Ovary (tissue), 9 donors: ENCODE data around the gene IL17REL. TPM values are rescaled to one million over a fixed set of nuclear protein-coding genes. Genes with fewer than 3 reads are reported as not detected.
A peak's percentile ranks its signal among the peaks of the same experiment; 100 is the strongest.

Experiments used
- DNase-seq, 5 donors: peaks; one replicate each; pipeline ENCODE4 v3.0.0-alpha.2; 2019 to 2020
- H3K27ac ChIP-seq, 2 donors: fragments of 200-600 bp; one replicate each; pipeline versions ENCODE4 v1.5.1 to v1.8.0; 2019 to 2022
- H3K27me3 ChIP-seq: fragments of 200-600 bp; one replicate; pipeline ENCODE4 v1.8.0; 2022
- H3K36me3 ChIP-seq: fragments of 200-600 bp; sonication (generic); one replicate; pipeline ENCODE4 v1.5.1; 2019
- H3K4me1 ChIP-seq: one replicate; pipeline ENCODE4 v1.8.1; 2013; ENCODE audit warnings: mild to moderate bottlenecking, moderate library complexity; ENCODE audit not compliant: insufficient read depth
- H3K4me3 ChIP-seq: fragments of 200-600 bp; sonication (generic); one replicate; pipeline ENCODE4 v1.5.1; 2017
- H3K9me3 ChIP-seq, 2 donors: fragments of 200-600 bp in 1 of 2; sonication (generic) in 1 of 2; one replicate each; pipeline versions ENCODE4 v1.5.1 to v1.8.1; 2013 to 2019; ENCODE audit warnings: mild to moderate bottlenecking in 1 of 2, moderate library complexity in 1 of 2
- EP300 ChIP-seq: sonication (generic); formaldehyde crosslinking; IDR thresholded peaks from one replicate; pipeline ENCODE4 v1.6.1; 2017; ENCODE audit warnings: antibody characterized with exemption
- POLR2A ChIP-seq: fragments of 450-650 bp; IDR thresholded peaks from one replicate; pipeline ENCODE4 v1.6.1; 2017; ENCODE audit warnings: antibody characterized with exemption, mild to moderate bottlenecking, moderate library complexity
- WGBS, 3 donors: extraction: QIAGEN DNeasy Blood & Tissue Kit in 1 of 3; methylation state at CpG; one replicate each; pipeline versions ENCODE4 v1.1.5 to v1.1.7; 2013 to 2017; 5-methylcytosine and 5-hydroxymethylcytosine counted together
- intact Hi-C, 4 donors: fragments of 100-400 bp; cut with DNase I; formaldehyde crosslinking; loops; one replicate each; pipeline versions ENCODE4 v1.11.0 to v1.15.1; 2022 to 2023
- polyA plus RNA-seq, 2 donors: library from polyadenylated mRNA; stranded (reverse); fragments of 200-250 nt in 1 of 2; fragments of 350-450 nt in 1 of 2; fragmentation: Illumina TruSeq in 1 of 2; extraction: RNeasy Lipid Tissue Mini Kit (QIAGEN cat#74804) in 1 of 2; gene quantifications; one replicate each; pipeline ENCODE4 v1.2.3, GENCODE V29; 2013 to 2014
- total RNA-seq, 7 donors: library from RNA; depleted of rRNA in 2 of 7; stranded (reverse); fragments of >200 nt in 2 of 7; fragmentation: NEBNext Ultra II Directional in 3 of 7; extraction: Animal tissue kit (Norgen Biotek cat#: 25700) in 3 of 7; gene quantifications; one replicate each; pipeline versions ENCODE4 v1.1.0 to v1.2.4, GENCODE V29; 2016 to 2023
- TF ChIP-seq, protein P1 (sequence below), 3 donors: fragments of 450-650 bp in 2 of 3; fragments of 200-600 bp in 1 of 3; IDR thresholded peaks; one replicate each; pipeline versions ENCODE4 v1.5.1 to v1.8.0; 2016 to 2022; ENCODE audit warnings: antibody characterized with exemption in 3 of 3, mild to moderate bottlenecking in 1 of 3
- donor health status: DM: no; HTN: no; CAD: no; lungs with moderate emphysema.
- donor health status: DM: no; HTN: no; CAD: no.
- donor health status: Bipolar disorder and iron deficiency.
- donor health status: DM: yes; HTN: yes; CAD: no.
- donor health status: DM: no; HTN: no; CAD: no.
- donor health status: DM: yes; HTN: yes; CAD: no.

Gene IL17REL
- total and polyA plus RNA-seq, 9 donors = 0.05 to 0.18 (median 0.10) TPM; not detected in 5

DNA sequence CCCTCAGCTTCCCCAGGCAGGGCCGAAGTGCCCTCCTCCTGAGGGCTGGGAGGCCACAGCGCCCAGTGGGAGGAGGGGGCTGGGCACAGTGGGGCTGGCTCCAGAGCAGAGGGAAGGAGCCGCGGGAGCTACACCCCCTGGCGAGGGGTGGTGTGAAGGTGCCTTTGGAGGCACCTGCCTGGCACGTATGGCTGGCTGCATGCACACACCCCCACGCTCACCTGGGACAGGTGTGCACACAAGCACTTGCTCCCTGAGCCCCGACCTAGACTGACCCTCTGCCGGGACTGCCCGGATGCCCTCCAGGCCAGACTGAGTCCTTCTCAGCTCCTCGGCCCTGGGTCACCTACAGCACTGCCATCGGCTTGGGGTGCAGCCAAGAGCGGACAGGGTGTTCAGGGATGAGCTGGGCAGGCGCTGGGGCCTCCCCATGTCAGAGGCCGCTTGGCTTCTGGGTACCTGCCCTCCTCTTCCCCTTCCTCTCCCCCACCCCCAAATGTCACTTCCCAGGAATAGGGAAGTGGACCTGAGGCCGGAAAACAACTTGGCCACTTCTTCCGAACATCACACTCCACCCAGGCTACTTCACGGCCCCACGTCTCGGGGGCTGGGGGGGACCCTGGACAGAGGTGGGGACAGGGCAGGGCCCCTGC is 59.4 kb downstream of the IL17REL start:
- no peaks in the 10 kb centered on the region for H3K9me3 ChIP-seq
- WGBS, 3 donors = 81 to 85% (median 85%) methylated on average over 20 of the region's 20 CpGs
- no peak overlapping the region for H3K27ac ChIP-seq
- H3K4me1 ChIP-seq = peaks cover 6% of the 10 kb centered on the region
- DNase-seq = no peak
- no peak overlapping the region for H3K4me3 ChIP-seq
- intact Hi-C loops = loop anchor here in 1 of 4 donors (10.0 kb wide), 1 partner anchor 242 kb away; no protein-coding TSS in a partner anchor
- TF ChIP-seq, protein P1, sequence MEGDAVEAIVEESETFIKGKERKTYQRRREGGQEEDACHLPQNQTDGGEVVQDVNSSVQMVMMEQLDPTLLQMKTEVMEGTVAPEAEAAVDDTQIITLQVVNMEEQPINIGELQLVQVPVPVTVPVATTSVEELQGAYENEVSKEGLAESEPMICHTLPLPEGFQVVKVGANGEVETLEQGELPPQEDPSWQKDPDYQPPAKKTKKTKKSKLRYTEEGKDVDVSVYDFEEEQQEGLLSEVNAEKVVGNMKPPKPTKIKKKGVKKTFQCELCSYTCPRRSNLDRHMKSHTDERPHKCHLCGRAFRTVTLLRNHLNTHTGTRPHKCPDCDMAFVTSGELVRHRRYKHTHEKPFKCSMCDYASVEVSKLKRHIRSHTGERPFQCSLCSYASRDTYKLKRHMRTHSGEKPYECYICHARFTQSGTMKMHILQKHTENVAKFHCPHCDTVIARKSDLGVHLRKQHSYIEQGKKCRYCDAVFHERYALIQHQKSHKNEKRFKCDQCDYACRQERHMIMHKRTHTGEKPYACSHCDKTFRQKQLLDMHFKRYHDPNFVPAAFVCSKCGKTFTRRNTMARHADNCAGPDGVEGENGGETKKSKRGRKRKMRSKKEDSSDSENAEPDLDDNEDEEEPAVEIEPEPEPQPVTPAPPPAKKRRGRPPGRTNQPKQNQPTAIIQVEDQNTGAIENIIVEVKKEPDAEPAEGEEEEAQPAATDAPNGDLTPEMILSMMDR (IDR thresholded peaks at IDR 0.05) = no peak
- TF ChIP-seq EP300 = no peak
- no peak for TF ChIP-seq POLR2A
- H3K27me3 ChIP-seq = no peaks in the 10 kb centered on the region
- H3K36me3 ChIP-seq = no peaks in the 10 kb centered on the region

DNA sequence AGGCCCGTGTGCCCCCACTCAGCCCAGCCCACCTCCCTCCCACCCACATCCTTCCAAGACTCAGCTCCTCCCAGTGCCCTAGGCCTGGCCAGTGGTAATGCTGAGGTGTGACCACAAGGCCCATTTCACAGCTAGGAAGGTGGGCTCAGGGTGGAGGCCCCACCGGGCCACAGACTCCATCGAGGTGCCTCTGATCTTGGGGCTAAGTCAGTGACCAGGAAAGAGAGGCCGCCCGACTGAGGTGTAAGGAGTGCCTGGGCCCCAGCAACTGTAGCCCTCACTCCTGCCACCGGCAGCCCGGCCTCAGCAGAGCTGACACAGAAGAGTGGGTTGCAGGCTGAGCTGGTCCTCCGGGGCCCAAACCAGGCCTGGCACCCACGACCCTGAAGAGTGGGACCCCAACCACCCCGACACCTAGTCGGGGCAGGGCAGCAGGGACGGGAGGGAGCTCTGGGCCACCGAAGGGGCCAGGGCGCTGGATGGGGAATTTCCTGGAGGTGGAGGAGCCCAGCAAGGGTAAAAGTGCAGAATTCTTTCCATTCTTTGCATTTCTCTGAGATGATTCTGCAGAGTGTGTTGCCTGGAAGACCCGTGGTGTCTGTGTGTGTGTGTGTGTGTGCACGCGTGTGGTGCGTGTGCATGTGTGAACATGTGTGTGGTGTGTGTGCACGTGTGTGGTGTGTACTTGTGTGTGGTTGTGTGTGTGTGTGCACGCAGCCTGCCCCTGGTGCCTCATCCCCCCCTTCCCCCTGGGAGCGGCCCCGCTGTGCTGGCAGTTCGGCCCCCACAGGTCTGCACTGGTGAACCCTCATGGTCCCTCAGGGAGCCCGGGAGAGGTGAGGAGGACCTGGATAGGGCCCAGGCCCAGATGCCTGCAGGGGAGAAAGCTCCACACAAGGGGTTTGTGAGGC is 60.3 kb downstream of the IL17REL start:
- intact Hi-C loops = loop anchor here in 1 of 4 donors (10.0 kb wide), 1 partner anchor 243 kb away; no protein-coding TSS in a partner anchor
- H3K27me3 ChIP-seq = no peaks in the 10 kb centered on the region
- H3K4me1 ChIP-seq = peaks cover 6% of the 10 kb centered on the region
- no peak overlapping the region for H3K27ac ChIP-seq
- no peaks in the 10 kb centered on the region for H3K9me3 ChIP-seq
- DNase-seq = peak in 2 of 5 donors; percentile 32 to 62
- no peak for TF ChIP-seq POLR2A
- no peak for TF ChIP-seq EP300
- TF ChIP-seq, protein P1 (IDR thresholded peaks at IDR 0.05) = no peak
- 31 to 35% (median 33%) methylated on average over 24 of the region's 24 CpGs for WGBS, 3 donors
- no peak overlapping the region for H3K4me3 ChIP-seq
- H3K36me3 ChIP-seq = no peaks in the 10 kb centered on the region

DNA sequence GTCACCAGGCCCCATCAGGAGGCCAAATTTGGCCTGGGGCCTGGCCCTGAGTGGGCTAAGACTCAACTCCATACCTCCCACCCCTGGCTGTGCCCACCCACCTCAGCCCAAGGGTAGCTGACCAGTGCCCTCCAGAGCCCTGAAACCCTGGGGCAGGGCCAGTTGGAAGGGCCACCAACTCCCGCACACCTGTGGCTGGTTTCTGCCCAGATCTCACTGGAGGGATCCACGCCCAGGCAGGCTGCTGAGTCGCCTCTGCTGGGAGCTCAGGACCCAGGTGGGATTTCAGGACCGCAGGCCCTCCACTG is 60.9 kb downstream of the IL17REL start:
- Histone ChIP-seq H3K4me3 (no peak overlapping the region), H3K4me1 (peaks cover 6% of the 10 kb centered on the region), H3K27me3 (no peaks in the 10 kb centered on the region), H3K9me3 (no peaks in the 10 kb centered on the region), H3K36me3 (no peaks in the 10 kb centered on the region), H3K27ac (no peak overlapping the region)
- intact Hi-C loops = loop anchor here in 1 of 4 donors (10.0 kb wide), 1 partner anchor 243 kb away; no protein-coding TSS in a partner anchor
- TF ChIP-seq, protein P1 (IDR thresholded peaks at IDR 0.05) = no peak
- TF ChIP-seq POLR2A = no peak
- 90 to 98% (median 93%) methylated on average over 4 of the region's 4 CpGs for WGBS, 3 donors
- DNase-seq = no peak

DNA sequence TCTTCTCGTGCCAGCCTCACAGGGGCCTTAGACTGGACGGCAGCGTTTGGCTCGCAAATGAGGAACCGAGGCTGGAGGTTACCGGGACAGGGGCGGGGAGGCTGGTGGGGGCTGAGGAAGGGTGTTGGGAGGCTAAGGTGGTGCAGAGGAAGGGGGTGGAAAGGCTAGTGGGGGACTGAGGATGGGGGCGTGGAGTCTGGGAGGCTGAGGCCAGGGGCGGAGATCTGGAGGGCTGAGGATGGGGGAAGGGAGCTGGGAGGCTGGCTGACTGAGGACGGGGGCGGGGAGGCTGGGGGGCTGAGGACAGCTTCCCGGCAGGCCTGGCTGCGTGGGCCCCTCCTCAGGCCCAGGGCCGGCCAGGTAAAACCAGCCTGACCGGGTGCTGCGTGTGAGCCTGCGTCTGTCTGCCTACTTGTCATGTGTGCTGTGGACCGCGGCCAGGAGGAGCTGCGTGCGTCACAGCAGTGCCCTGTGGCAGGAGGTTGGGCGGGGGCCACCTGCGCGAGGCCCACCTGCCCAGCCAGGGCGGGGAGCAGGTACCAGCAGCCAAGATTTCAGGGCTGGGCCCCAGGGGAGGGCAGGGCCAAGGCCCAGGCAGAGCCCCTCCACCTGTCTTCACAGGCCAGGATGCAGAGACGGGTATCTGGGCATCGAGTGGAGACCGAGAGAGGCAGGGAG is 61.4 kb downstream of the IL17REL start:
- Histone ChIP-seq H3K9me3 (no peaks in the 10 kb centered on the region), H3K4me1 (peaks cover 6% of the 10 kb centered on the region), H3K27ac (no peak overlapping the region), H3K27me3 (no peaks in the 10 kb centered on the region), H3K36me3 (no peaks in the 10 kb centered on the region), H3K4me3 (no peak overlapping the region)
- 87 to 93% (median 89%) methylated on average over 27 to 28 of the region's 28 CpGs for WGBS, 3 donors
- TF ChIP-seq, protein P1 (IDR thresholded peaks at IDR 0.05) = no peak
- no peak for TF ChIP-seq POLR2A
- no peak for TF ChIP-seq EP300
- intact Hi-C loops = loop anchor here in 1 of 4 donors (10.0 kb wide), 1 partner anchor 244 kb away; no protein-coding TSS in a partner anchor
- DNase-seq = no peak
